ENCODE data around the gene SLC7A1.

DNA sequence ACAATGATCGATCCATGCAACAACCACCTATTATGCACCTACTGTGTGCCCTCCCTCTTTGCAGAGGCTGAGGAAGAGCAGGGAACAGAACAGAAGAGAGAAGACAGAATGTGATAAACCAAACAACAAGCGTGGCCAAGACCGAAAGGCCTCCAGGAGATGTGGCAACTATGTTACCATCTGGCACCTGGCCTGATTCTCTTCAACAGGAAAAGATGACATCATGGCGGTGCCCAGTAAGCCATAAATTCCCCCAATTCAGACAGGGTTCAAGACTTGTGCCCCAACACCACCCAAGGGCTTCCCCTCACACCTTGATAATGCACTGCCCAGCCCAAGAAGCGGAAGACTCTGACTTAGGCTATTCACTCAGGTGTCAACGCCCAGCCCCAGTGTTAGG lies 44.3 kb downstream of the SLC7A1 start:
- no peak for TF ChIP-seq POLR2A (IDR thresholded peaks at IDR 0.05)
- no peak for TF ChIP-seq CTCF (IDR thresholded peaks at IDR 0.05 in 8 of 11, conservative IDR thresholded peaks at IDR 0.05 in 3 of 11)

Measured in spleen (tissue), 7 donors.